H9 (cell line): ENCODE measurements around the gene WRAP53. TPM values are rescaled to one million over a fixed set of nuclear protein-coding genes. Genes with fewer than 3 reads are reported as not detected.

ENCODE experiments used
- DNase-seq: peaks from one replicate; pipeline ENCODE4 v3.0.0-alpha.2; 2017
- H2AFZ ChIP-seq: one replicate; pipeline ENCODE4 v1.6.1; 2013; ENCODE audit warnings: mild to moderate bottlenecking, low read length, control low read depth, moderate library complexity
- H2AK5ac ChIP-seq: 2 replicates; pipeline ENCODE4 v1.6.1; 2013; ENCODE audit warnings: low read length, control low read depth, mixed read lengths; ENCODE audit not compliant: insufficient read length
- H2BK120ac ChIP-seq: one replicate; pipeline ENCODE4 v1.6.1; 2013; ENCODE audit warnings: low read depth, mild to moderate bottlenecking, low read length, control low read depth, inconsistent platforms; ENCODE audit not compliant: poor library complexity, severe bottlenecking
- H2BK12ac ChIP-seq: 2 replicates; pipeline ENCODE4 v1.6.1; 2013; ENCODE audit warnings: low read length, control low read depth, mixed read lengths, low read depth; ENCODE audit not compliant: insufficient read length
- H2BK15ac ChIP-seq: 2 replicates; pipeline ENCODE4 v1.6.1; 2013; ENCODE audit warnings: low read depth, low read length, control low read depth
- H2BK20ac ChIP-seq: one replicate; pipeline ENCODE4 v1.6.1; 2013; ENCODE audit warnings: low read depth, mild to moderate bottlenecking, low read length, control low read depth, inconsistent platforms; ENCODE audit not compliant: poor library complexity, severe bottlenecking
- H2BK5ac ChIP-seq: 2 replicates; pipeline ENCODE4 v1.6.1; 2013; ENCODE audit warnings: low read length, control low read depth, mixed read lengths; ENCODE audit not compliant: insufficient read length
- H3K14ac ChIP-seq: 2 replicates; pipeline ENCODE4 v1.6.1; 2013; ENCODE audit warnings: low read length, control low read depth; ENCODE audit not compliant: insufficient read depth
- H3K18ac ChIP-seq: 2 replicates; pipeline ENCODE4 v1.6.1; 2013; ENCODE audit warnings: low read depth, mild to moderate bottlenecking, mixed read lengths, low read length, control low read depth; ENCODE audit not compliant: insufficient read length
- H3K23ac ChIP-seq: 2 replicates; pipeline ENCODE4 v1.6.1; 2013; ENCODE audit warnings: low read length, control low read depth, mixed read lengths, low read depth; ENCODE audit not compliant: insufficient read length
- H3K23me2 ChIP-seq: 2 replicates; pipeline ENCODE4 v1.6.1; 2013; ENCODE audit warnings: low read depth, mild to moderate bottlenecking, mixed read lengths, low read length, control low read depth; ENCODE audit not compliant: insufficient read length, poor library complexity, severe bottlenecking
- H3K27ac ChIP-seq: 2 replicates; pipeline ENCODE4 v1.5.1; 2013; ENCODE audit warnings: low read length, control low read depth, mixed read lengths, low read depth; ENCODE audit not compliant: insufficient read length
- H3K27me3 ChIP-seq: 2 replicates; pipeline ENCODE4 v1.6.1; 2013; ENCODE audit warnings: low read length, control low read depth, inconsistent platforms; ENCODE audit not compliant: insufficient read depth
- H3K4ac ChIP-seq: 2 replicates; pipeline ENCODE4 v1.6.1; 2013; ENCODE audit warnings: low read depth, mild to moderate bottlenecking, control low read depth, inconsistent platforms, low read length, moderate library complexity
- H3K4me1 ChIP-seq: 2 replicates; pipeline ENCODE4 v1.6.1; 2013; ENCODE audit warnings: low read length, control low read depth, inconsistent platforms; ENCODE audit not compliant: insufficient read depth
- H3K4me2 ChIP-seq: 2 replicates; pipeline ENCODE4 v1.6.1; 2013; ENCODE audit warnings: low read length, control low read depth, mixed read lengths; ENCODE audit not compliant: insufficient read length, insufficient read depth
- H3K56ac ChIP-seq: 2 replicates; pipeline ENCODE4 v1.6.1; 2013; ENCODE audit warnings: low read depth, mild to moderate bottlenecking, mixed read lengths, low read length, control low read depth; ENCODE audit not compliant: insufficient read length
- H3K79me1 ChIP-seq: 2 replicates; pipeline ENCODE4 v1.6.1; 2013; ENCODE audit warnings: low read depth, mild to moderate bottlenecking, moderate library complexity, low read length, control low read depth, inconsistent platforms; ENCODE audit not compliant: insufficient read depth, poor library complexity, severe bottlenecking
- H3K79me2 ChIP-seq: 2 replicates; pipeline ENCODE4 v1.6.1; 2013; ENCODE audit warnings: low read length, control low read depth, inconsistent platforms; ENCODE audit not compliant: insufficient read depth
- H3K9ac ChIP-seq: 2 replicates; pipeline ENCODE4 v1.6.1; 2013; ENCODE audit warnings: low read length, control low read depth, mixed read lengths; ENCODE audit not compliant: insufficient read length; ENCODE audit errors: extremely low read depth
- H3K9me3 ChIP-seq: one replicate; pipeline ENCODE4 v1.6.1; 2013; ENCODE audit warnings: low read depth, low read length, inconsistent platforms; ENCODE audit not compliant: control insufficient read depth
- H3T11ph ChIP-seq: one replicate; pipeline ENCODE4 v1.6.1; 2013; ENCODE audit warnings: mild to moderate bottlenecking, low read length, control low read depth, inconsistent platforms
- H4K20me1 ChIP-seq: one replicate; pipeline ENCODE4 v1.6.1; 2013; ENCODE audit not compliant: control insufficient read depth, insufficient read length, insufficient read depth
- H4K5ac ChIP-seq: 2 replicates; pipeline ENCODE4 v1.6.1; 2013; ENCODE audit warnings: low read depth, mild to moderate bottlenecking, mixed read lengths, low read length, control low read depth; ENCODE audit not compliant: insufficient read length
- H4K8ac ChIP-seq: replicated peaks from 2 replicates; pipeline ENCODE4 v1.6.1; 2013; ENCODE audit warnings: low read length, control low read depth, mixed read lengths, low read depth; ENCODE audit not compliant: insufficient read length
- H4K91ac ChIP-seq: 2 replicates; pipeline ENCODE4 v1.6.1; 2013; ENCODE audit warnings: low read depth, mild to moderate bottlenecking, moderate library complexity, mixed read lengths, low read length, control low read depth; ENCODE audit not compliant: insufficient read length
- H3K27ac Mint-ChIP-seq, 3 experiments: 2 replicates in 2 of 3; 3 replicates in 1 of 3; pipeline ENCODE4 v1.8.0; 2020 to 2021; ENCODE audit warnings: mixed read lengths in 3 of 3, mild to moderate bottlenecking in 1 of 3, moderate library complexity in 1 of 3
- H3K27me3 Mint-ChIP-seq: 2 replicates; pipeline ENCODE4 v1.8.0; 2021; ENCODE audit warnings: low read depth, mild to moderate bottlenecking, moderate library complexity, mixed read lengths
- H3K36me3 Mint-ChIP-seq, 3 experiments: 2 replicates in 2 of 3; 3 replicates in 1 of 3; pipeline ENCODE4 v1.8.0; 2020 to 2021; ENCODE audit warnings: low read depth in 3 of 3, mixed read lengths in 3 of 3; ENCODE audit not compliant: insufficient read depth in 1 of 3
- H3K4me1 Mint-ChIP-seq, 2 experiments: 2 replicates each; pipeline ENCODE4 v1.8.0; 2020; ENCODE audit warnings: mixed read lengths in 2 of 2
- H3K4me3 Mint-ChIP-seq, 2 experiments: 2 replicates in 1 of 2; 3 replicates in 1 of 2; pipeline ENCODE4 v1.8.0; 2020 to 2021; ENCODE audit warnings: mild to moderate bottlenecking in 2 of 2, mixed read lengths in 2 of 2, moderate library complexity in 1 of 2
- H3K9me3 Mint-ChIP-seq, 2 experiments: 2 replicates in 1 of 2; 3 replicates in 1 of 2; pipeline ENCODE4 v1.8.0; 2020; ENCODE audit warnings: mild to moderate bottlenecking in 2 of 2, mixed read lengths in 2 of 2, moderate library complexity in 1 of 2
- CTCF ChIP-seq: fragments of 200-600 bp; sonication (generic); conservative IDR thresholded peaks from 3 replicates; pipeline ENCODE4 v1.8.0; 2021; ENCODE audit warnings: antibody characterized with exemption, mild to moderate bottlenecking
- WGBS: extraction: QIAGEN DNeasy Blood & Tissue Kit; methylation state at CpG from one replicate; pipeline ENCODE4 v1.1.7; 2013; ENCODE audit warnings: missing lambda C conversion rate, low lambda C conversion rate, mixed read lengths; ENCODE audit not compliant: insufficient read length; ENCODE audit errors: extremely low coverage; 5-methylcytosine and 5-hydroxymethylcytosine counted together
- total RNA-seq: library from RNA; stranded (reverse); gene quantifications from 2 replicates; pipeline ENCODE4 v1.2.1, GENCODE V29; 2021

The WRAP53 gene
- total RNA-seq, 1 experiment from 2014 or later, result 27.0 TPM

GRCh38 chr17:7729816-7730215 is 41.5 kb downstream of the WRAP53 start:
- Mint-ChIP-seq H3K9me3 (no peaks in the 10 kb centered on the region), H3K4me3 (no peak overlapping the region), H3K4me1 (no peaks in the 10 kb centered on the region), H3K36me3 (no peaks in the 10 kb centered on the region), H3K27me3 (peaks cover 20% of the 10 kb centered on the region), H3K27ac (no peak overlapping the region; a peak in 1 of 7 replicates)
- no peak overlapping the region for H3K23ac ChIP-seq
- no peak overlapping the region for H3K56ac ChIP-seq
- no peak for DNase-seq
- no peaks in the 10 kb centered on the region for H3K9me3 ChIP-seq
- H4K91ac ChIP-seq, result no peak overlapping the region
- no peak overlapping the region for H2BK5ac ChIP-seq
- H3K4me2 ChIP-seq, result no peak overlapping the region
- no peaks in the 10 kb centered on the region for H4K20me1 ChIP-seq
- H2AK5ac ChIP-seq, result no peak overlapping the region
- H3K9ac ChIP-seq, result no peak overlapping the region
- no peak overlapping the region for H2BK20ac ChIP-seq
- H2AFZ ChIP-seq, result no peak overlapping the region
- no peaks in the 10 kb centered on the region for H3K4me1 ChIP-seq
- WGBS, result no CpG with 5 or more reads among the region's 1 CpG
- no peak overlapping the region for H4K8ac ChIP-seq
- H2BK120ac ChIP-seq, result no peak overlapping the region
- no peak overlapping the region for H3T11ph ChIP-seq
- no peak overlapping the region for H3K18ac ChIP-seq
- no peak overlapping the region for H2BK15ac ChIP-seq
- H3K4ac ChIP-seq, result no peak overlapping the region
- H3K79me1 ChIP-seq, result no peaks in the 10 kb centered on the region
- no peak overlapping the region for H2BK12ac ChIP-seq
- TF ChIP-seq CTCF, result no peak
- H3K14ac ChIP-seq, result no peak overlapping the region
- no peak overlapping the region for H3K27ac ChIP-seq
- no peaks in the 10 kb centered on the region for H3K79me2 ChIP-seq
- no peak overlapping the region for H4K5ac ChIP-seq
- H3K23me2 ChIP-seq, result no peaks in the 10 kb centered on the region
- no peaks in the 10 kb centered on the region for H3K27me3 ChIP-seq
